Measurements from ENCODE around the gene KRTAP9-4. TPM values are rescaled to one million over a fixed set of nuclear protein-coding genes. Genes with fewer than 3 reads are reported as not detected.

KRTAP9-4 gene
- total and polyA plus RNA-seq, 10 donors = not detected

GRCh38 chr17:41298458-41299135 is 49.1 kb downstream of the KRTAP9-4 start:
- Histone ChIP-seq H3K9me3 (peaks cover 0 to 2% (median 0%) of the 10 kb centered on the region in 8 donors), H3K4me3 (no peak overlapping the region), H3K36me3 (no peaks in the 10 kb centered on the region), H3K27ac (no peak overlapping the region), H3K27me3 (replicated peaks in 1 of 7) (no peaks in the 10 kb centered on the region), H3K4me1 (peaks cover 0 to 15% (median 8%) of the 10 kb centered on the region in 6 donors)
- no peak for DNase-seq
- TF ChIP-seq CTCF (IDR thresholded peaks at IDR 0.05 in 8 of 11, conservative IDR thresholded peaks at IDR 0.05 in 3 of 11) = no peak
- no peak for TF ChIP-seq POLR2AphosphoS5 (IDR thresholded peaks at IDR 0.05)
- no peak for TF ChIP-seq POLR2A (IDR thresholded peaks at IDR 0.05)
- intact Hi-C loops (cut with DNase I; ENCODE audit: low total_unique reads) = no loop called here
- 84 to 90% (median 89%) methylated on average over 19 to 20 of the region's 20 CpGs for WGBS, 5 donors

Small RNA genes lying within 50 kb of the gene (small RNA-seq; reads per million reads assigned to genes)
- gene KRTAP9-10P = 0 reads per million in 4 donors

Other genes with a start within 250 kb of the KRTAP9-4 start
Only the 30 nearest of the 41 such genes appear.
- not detected for gene KRTAP2-3, start 189.6 kb upstream of the KRTAP9-4 start, total RNA-seq
- gene KRTAP2-3, start 189.6 kb upstream of the KRTAP9-4 start, polyA plus RNA-seq = not detected
- gene KRTAP2-4, start 183.8 kb upstream of the KRTAP9-4 start, total RNA-seq = not detected
- not detected for gene KRTAP2-4, start 183.8 kb upstream of the KRTAP9-4 start, polyA plus RNA-seq
- not detected for gene KRTAP4-7, start 165.5 kb upstream of the KRTAP9-4 start, total RNA-seq
- gene KRTAP4-7, start 165.5 kb upstream of the KRTAP9-4 start, polyA plus RNA-seq = not detected
- not detected for gene KRTAP4-8, start 151.5 kb upstream of the KRTAP9-4 start, total RNA-seq
- gene KRTAP4-8, start 151.5 kb upstream of the KRTAP9-4 start, polyA plus RNA-seq = not detected
- gene KRTAP4-16, start 147.5 kb upstream of the KRTAP9-4 start, total RNA-seq = not detected
- not detected for gene KRTAP4-16, start 147.5 kb upstream of the KRTAP9-4 start, polyA plus RNA-seq
- gene KRTAP4-9, start 144.3 kb upstream of the KRTAP9-4 start, total RNA-seq = not detected
- not detected for gene KRTAP4-9, start 144.3 kb upstream of the KRTAP9-4 start, polyA plus RNA-seq
- not detected for gene KRTAP4-11, start 131.3 kb upstream of the KRTAP9-4 start, total RNA-seq
- not detected for gene KRTAP4-11, start 131.3 kb upstream of the KRTAP9-4 start, polyA plus RNA-seq
- gene KRTAP4-12, start 125.5 kb upstream of the KRTAP9-4 start, total RNA-seq = not detected
- not detected for gene KRTAP4-12, start 125.5 kb upstream of the KRTAP9-4 start, polyA plus RNA-seq
- gene KRTAP4-6, start 109.1 kb upstream of the KRTAP9-4 start, total RNA-seq = not detected
- not detected for gene KRTAP4-6, start 109.1 kb upstream of the KRTAP9-4 start, polyA plus RNA-seq
- gene KRTAP4-5, start 99.9 kb upstream of the KRTAP9-4 start, total RNA-seq = not detected
- not detected for gene KRTAP4-5, start 99.9 kb upstream of the KRTAP9-4 start, polyA plus RNA-seq
- not detected for gene KRTAP4-4, start 88.9 kb upstream of the KRTAP9-4 start, total RNA-seq
- gene KRTAP4-4, start 88.9 kb upstream of the KRTAP9-4 start, polyA plus RNA-seq = not detected
- gene KRTAP4-3, start 81.5 kb upstream of the KRTAP9-4 start, total RNA-seq = not detected
- gene KRTAP4-3, start 81.5 kb upstream of the KRTAP9-4 start, polyA plus RNA-seq = not detected
- not detected for gene KRTAP4-2, start 71.5 kb upstream of the KRTAP9-4 start, total RNA-seq
- gene KRTAP4-2, start 71.5 kb upstream of the KRTAP9-4 start, polyA plus RNA-seq = not detected
- gene KRTAP4-1, start 64.8 kb upstream of the KRTAP9-4 start, total RNA-seq = not detected
- not detected for gene KRTAP4-1, start 64.8 kb upstream of the KRTAP9-4 start, polyA plus RNA-seq
- not detected for gene KRTAP9-1, start 59.8 kb upstream of the KRTAP9-4 start, total RNA-seq
- gene KRTAP9-1, start 59.8 kb upstream of the KRTAP9-4 start, polyA plus RNA-seq = not detected
- gene KRTAP9-2, start 23.0 kb upstream of the KRTAP9-4 start, total RNA-seq = not detected
- not detected for gene KRTAP9-2, start 23.0 kb upstream of the KRTAP9-4 start, polyA plus RNA-seq
- not detected for gene KRTAP9-3, start 17.2 kb upstream of the KRTAP9-4 start, total RNA-seq
- not detected for gene KRTAP9-3, start 17.2 kb upstream of the KRTAP9-4 start, polyA plus RNA-seq
- gene KRTAP9-8, start 11.7 kb upstream of the KRTAP9-4 start, total RNA-seq = not detected
- gene KRTAP9-8, start 11.7 kb upstream of the KRTAP9-4 start, polyA plus RNA-seq = not detected
- not detected for gene KRTAP9-9, start 5.7 kb downstream of the KRTAP9-4 start, total RNA-seq
- not detected for gene KRTAP9-9, start 5.7 kb downstream of the KRTAP9-4 start, polyA plus RNA-seq
- not detected for gene KRTAP9-6, start 15.7 kb downstream of the KRTAP9-4 start, total RNA-seq
- gene KRTAP9-6, start 15.7 kb downstream of the KRTAP9-4 start, polyA plus RNA-seq = not detected
- gene KRTAP9-7, start 26.0 kb downstream of the KRTAP9-4 start, total RNA-seq = not detected
- gene KRTAP9-7, start 26.0 kb downstream of the KRTAP9-4 start, polyA plus RNA-seq = not detected
- not detected for gene KRTAP29-1, start 53.2 kb downstream of the KRTAP9-4 start, total RNA-seq
- gene KRTAP29-1, start 53.2 kb downstream of the KRTAP9-4 start, polyA plus RNA-seq = not detected
- gene KRTAP16-1, start 59.6 kb downstream of the KRTAP9-4 start, total RNA-seq = not detected
- gene KRTAP16-1, start 59.6 kb downstream of the KRTAP9-4 start, polyA plus RNA-seq = not detected
- gene KRTAP17-1, start 66.0 kb downstream of the KRTAP9-4 start, total RNA-seq = not detected
- not detected for gene KRTAP17-1, start 66.0 kb downstream of the KRTAP9-4 start, polyA plus RNA-seq
- gene KRT33A, start 101.1 kb downstream of the KRTAP9-4 start, total RNA-seq = not detected
- gene KRT33A, start 101.1 kb downstream of the KRTAP9-4 start, polyA plus RNA-seq = not detected
- not detected for gene KRT33B, start 120.1 kb downstream of the KRTAP9-4 start, total RNA-seq
- gene KRT33B, start 120.1 kb downstream of the KRTAP9-4 start, polyA plus RNA-seq = not detected
- gene KRT34, start 132.6 kb downstream of the KRTAP9-4 start, total RNA-seq = not detected
- not detected for gene KRT34, start 132.6 kb downstream of the KRTAP9-4 start, polyA plus RNA-seq
- gene KRT31, start 147.9 kb downstream of the KRTAP9-4 start, total RNA-seq = not detected
- not detected for gene KRT31, start 147.9 kb downstream of the KRTAP9-4 start, polyA plus RNA-seq
- not detected for gene KRT37, start 174.9 kb downstream of the KRTAP9-4 start, total RNA-seq
- gene KRT37, start 174.9 kb downstream of the KRTAP9-4 start, polyA plus RNA-seq = not detected
- gene KRT38, start 191.3 kb downstream of the KRTAP9-4 start, total RNA-seq = under 1 TPM in 2 of 7 donors, not detected in 5; 0.26 to 0.39 TPM
- not detected for gene KRT38, start 191.3 kb downstream of the KRTAP9-4 start, polyA plus RNA-seq